HL-60 (cell line): ENCODE data around the gene SDC1.

Experiments used
- GABPA ChIP-seq: IDR thresholded peaks from 2 replicates; pipeline ENCODE4 v1.6.1; 2012; ENCODE audit warnings: low read depth
- POLR2AphosphoS5 ChIP-seq: IDR thresholded peaks from 2 replicates; pipeline ENCODE4 v1.6.1; 2012; ENCODE audit warnings: low read depth
- SPI1 ChIP-seq: IDR thresholded peaks from 2 replicates; pipeline ENCODE4 v1.6.1; 2012; ENCODE audit warnings: low read depth, mild to moderate bottlenecking, borderline replicate concordance
- TF ChIP-seq, protein P1 (sequence below): IDR thresholded peaks from one replicate; pipeline ENCODE4 v1.5.1; 2011; ENCODE audit warnings: low read length, control low read depth, inconsistent platforms; ENCODE audit not compliant: insufficient read depth
- TF ChIP-seq, protein P2 (sequence below): IDR thresholded peaks from 2 replicates; pipeline ENCODE4 v1.6.1; 2012; ENCODE audit warnings: low read depth; ENCODE audit not compliant: insufficient replicate concordance

DNA sequence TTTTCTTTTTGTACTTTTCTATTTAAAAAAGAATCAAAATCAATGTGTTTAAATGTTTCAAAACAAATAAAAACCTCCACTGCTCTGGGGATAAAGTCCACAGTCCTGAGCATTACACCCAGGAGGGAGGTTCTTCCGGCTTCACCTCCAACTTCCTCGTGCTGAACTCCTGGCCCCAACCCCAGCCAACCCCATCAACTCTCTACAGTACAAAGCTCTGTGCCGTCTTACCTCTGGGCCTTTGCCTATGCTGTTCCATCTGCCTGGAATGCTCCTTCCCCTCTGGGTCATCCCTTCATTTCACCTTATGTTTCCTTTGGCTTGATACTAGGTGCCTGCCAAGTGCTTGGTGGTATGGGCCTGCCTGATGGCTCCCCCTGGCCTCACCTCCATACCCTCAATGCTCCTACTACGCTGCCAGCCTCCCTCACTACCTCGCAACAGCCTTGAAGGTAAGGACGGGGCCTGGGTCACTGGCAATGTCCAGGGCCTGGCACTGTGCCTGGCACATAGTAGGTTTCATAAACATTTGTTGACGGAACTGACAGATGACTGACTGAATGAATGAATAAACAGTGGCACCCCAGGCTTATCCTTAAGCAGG, 28.8 kb downstream of the SDC1 start:
- TF ChIP-seq, protein P1, sequence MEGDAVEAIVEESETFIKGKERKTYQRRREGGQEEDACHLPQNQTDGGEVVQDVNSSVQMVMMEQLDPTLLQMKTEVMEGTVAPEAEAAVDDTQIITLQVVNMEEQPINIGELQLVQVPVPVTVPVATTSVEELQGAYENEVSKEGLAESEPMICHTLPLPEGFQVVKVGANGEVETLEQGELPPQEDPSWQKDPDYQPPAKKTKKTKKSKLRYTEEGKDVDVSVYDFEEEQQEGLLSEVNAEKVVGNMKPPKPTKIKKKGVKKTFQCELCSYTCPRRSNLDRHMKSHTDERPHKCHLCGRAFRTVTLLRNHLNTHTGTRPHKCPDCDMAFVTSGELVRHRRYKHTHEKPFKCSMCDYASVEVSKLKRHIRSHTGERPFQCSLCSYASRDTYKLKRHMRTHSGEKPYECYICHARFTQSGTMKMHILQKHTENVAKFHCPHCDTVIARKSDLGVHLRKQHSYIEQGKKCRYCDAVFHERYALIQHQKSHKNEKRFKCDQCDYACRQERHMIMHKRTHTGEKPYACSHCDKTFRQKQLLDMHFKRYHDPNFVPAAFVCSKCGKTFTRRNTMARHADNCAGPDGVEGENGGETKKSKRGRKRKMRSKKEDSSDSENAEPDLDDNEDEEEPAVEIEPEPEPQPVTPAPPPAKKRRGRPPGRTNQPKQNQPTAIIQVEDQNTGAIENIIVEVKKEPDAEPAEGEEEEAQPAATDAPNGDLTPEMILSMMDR, result no peak
- TF ChIP-seq POLR2AphosphoS5, result no peak
- TF ChIP-seq, protein P2, sequence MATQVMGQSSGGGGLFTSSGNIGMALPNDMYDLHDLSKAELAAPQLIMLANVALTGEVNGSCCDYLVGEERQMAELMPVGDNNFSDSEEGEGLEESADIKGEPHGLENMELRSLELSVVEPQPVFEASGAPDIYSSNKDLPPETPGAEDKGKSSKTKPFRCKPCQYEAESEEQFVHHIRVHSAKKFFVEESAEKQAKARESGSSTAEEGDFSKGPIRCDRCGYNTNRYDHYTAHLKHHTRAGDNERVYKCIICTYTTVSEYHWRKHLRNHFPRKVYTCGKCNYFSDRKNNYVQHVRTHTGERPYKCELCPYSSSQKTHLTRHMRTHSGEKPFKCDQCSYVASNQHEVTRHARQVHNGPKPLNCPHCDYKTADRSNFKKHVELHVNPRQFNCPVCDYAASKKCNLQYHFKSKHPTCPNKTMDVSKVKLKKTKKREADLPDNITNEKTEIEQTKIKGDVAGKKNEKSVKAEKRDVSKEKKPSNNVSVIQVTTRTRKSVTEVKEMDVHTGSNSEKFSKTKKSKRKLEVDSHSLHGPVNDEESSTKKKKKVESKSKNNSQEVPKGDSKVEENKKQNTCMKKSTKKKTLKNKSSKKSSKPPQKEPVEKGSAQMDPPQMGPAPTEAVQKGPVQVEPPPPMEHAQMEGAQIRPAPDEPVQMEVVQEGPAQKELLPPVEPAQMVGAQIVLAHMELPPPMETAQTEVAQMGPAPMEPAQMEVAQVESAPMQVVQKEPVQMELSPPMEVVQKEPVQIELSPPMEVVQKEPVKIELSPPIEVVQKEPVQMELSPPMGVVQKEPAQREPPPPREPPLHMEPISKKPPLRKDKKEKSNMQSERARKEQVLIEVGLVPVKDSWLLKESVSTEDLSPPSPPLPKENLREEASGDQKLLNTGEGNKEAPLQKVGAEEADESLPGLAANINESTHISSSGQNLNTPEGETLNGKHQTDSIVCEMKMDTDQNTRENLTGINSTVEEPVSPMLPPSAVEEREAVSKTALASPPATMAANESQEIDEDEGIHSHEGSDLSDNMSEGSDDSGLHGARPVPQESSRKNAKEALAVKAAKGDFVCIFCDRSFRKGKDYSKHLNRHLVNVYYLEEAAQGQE, result no peak
- TF ChIP-seq SPI1, result no peak
- TF ChIP-seq GABPA, result no peak
